ENCODE data around the gene CIB1.
A peak's percentile ranks its signal among the peaks of the same experiment; 100 is the strongest.
"Not testable (repeated sequence)": the region's sequence is repeated elsewhere in the genome, so short reads cannot be mapped to it uniquely, and the experiment has no call there.

Gene CIB1

GRCh38 chr15:90192961-90193786, 40.6 kb downstream of the CIB1 start:
- no peak for DNase-seq (ENCODE audit: low read depth)

GRCh38 chr15:90191794-90192509, 41.8 kb downstream of the CIB1 start:
- no peak for DNase-seq (ENCODE audit: low read depth)

GRCh38 chr15:90191344-90191687, 42.4 kb downstream of the CIB1 start:
- no peak for DNase-seq (ENCODE audit: low read depth)

- DNase-seq (ENCODE audit: low read depth) = no peak
These were observed 43.0 kb downstream of the CIB1 start for GRCh38 chr15:90190606-90191343.

- DNase-seq (ENCODE audit: low read depth) = no peak
These were observed 43.8 kb downstream of the CIB1 start for GRCh38 chr15:90189781-90190467.

GRCh38 chr15:90188914-90189748, 44.6 kb downstream of the CIB1 start:
- no peak for DNase-seq (ENCODE audit: low read depth)

GRCh38 chr15:90188065-90188464, 45.7 kb downstream of the CIB1 start:
- not testable (repeated sequence) for DNase-seq (ENCODE audit: low read depth)

- no peak for DNase-seq (ENCODE audit: low read depth)
These were observed 46.4 kb downstream of the CIB1 start for GRCh38 chr15:90187257-90187868.

GRCh38 chr15:90184786-90185704, 48.7 kb downstream of the CIB1 start:
- no peak for DNase-seq (ENCODE audit: low read depth)

GRCh38 chr15:90184119-90184785, 49.5 kb downstream of the CIB1 start:
- DNase-seq (ENCODE audit: low read depth) = peak; percentile 57

- DNase-seq (ENCODE audit: low read depth) = no peak
These were observed 52.0 kb downstream of the CIB1 start for GRCh38 chr15:90181776-90182175.
